ENCODE measurements around the gene S100A6. TPM values are rescaled to one million over a fixed set of nuclear protein-coding genes. Genes with fewer than 3 reads are reported as not detected.

S100A6 gene
- total RNA-seq, 1 donor from 2014 or later: 1,022 TPM

DNA sequence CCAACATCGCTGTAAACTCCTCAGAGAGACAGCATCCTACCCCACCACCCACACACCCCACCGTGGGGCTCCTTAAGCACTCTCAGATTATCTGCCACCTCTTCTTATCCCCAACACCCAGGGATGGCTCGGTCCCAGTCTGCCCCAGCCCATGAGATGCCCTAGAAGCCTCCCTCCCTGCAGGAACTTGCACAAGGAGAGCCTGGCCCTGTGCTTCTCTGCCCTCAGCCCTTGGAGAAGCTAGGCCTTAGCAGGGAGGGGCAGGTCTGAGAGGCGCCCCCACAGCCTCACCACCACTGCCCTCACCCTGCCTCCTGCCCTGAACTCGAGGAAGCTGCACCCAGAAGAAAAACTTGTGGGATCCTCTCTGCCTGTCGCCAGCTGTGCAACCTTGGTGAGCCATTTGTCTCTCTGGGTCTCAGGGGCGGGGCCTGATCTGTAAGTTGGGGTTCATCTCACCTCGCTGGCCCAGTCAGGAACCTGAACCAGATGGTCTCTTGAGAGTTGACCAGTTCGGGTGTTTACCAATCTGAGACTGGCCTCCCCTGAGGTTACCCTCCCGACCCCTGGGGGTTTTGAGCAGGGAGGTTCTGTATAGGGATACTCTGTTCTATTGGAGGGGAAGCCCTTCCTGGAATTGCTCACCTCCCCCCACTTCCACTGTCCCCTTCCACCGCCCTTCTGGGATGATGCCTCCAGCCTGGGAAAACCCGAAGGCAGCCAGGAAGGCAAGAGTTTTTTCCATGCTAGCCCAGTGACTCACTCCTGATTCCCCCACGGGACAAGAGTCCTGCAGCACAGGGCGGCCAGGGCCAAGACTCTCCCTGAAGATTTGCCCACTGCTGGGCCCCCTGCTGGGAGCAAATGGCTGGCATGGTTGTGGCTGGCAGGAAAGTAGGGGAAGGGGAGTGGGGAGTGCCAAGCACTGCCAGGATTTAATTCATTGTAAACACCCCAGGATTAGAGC lies 13.2 kb upstream of the S100A6 start, which contains the start of gene S100A3:
TSS of gene S100A3 (minus strand) at position 537 of the 967 bp plus-strand sequence. CDS start 773 bp downstream, outside the sequence.
- DNase-seq (ENCODE audit: low spot score) (peak; percentile 75), ATAC-seq (peak; percentile 31)
- intact Hi-C loops (cut with DNase I): no loop called here

DNA sequence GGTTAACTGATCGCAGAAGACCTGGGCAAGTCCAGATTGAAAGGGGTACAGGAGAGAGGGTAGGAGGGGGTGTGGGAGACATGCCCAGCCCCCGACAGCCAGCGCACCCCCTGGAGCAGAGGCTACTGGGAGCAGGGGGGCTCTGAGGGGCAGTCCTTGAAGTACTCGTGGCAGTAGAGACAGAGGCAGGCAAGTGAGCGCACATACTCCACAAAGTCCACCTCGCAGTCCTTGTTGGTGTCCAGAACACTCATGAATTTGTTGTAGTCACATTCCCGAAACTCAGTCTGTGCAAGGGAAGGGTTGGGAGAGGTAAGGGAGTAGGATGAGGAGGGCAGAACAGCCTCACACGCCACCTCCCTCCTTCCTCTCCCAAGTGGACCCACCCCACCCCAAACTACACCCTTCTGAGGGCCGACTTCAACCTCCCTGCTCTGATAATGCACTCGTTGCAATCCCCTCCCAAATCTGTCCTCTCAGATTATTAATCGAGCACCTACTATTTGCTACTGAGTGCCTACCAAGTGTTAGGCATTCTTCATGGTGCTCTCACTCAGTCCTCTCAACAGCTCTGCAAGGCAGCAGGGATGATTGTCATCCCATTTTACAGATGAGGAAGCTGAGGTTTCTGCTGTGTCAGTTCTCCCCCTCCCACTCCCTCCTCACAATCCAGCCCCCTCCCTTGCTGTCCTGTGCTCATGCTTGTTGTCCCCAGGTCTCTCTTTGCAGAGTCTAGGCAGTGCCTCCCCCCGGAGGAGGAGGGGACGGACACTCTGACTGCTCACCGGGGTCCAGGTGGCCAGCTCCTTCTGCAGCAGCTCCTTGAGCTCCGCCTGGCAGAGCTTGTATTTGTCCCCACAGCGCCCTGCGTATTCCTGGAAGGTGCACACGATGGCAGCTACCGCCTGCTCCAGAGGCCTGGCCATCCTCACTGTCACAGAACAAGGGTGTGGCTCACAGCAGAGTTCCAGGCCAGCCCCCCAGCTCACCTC lies 12.1 kb upstream of the S100A6 start:
- peak; percentile 56 for DNase-seq (ENCODE audit: low spot score)
- intact Hi-C loops (cut with DNase I): no loop called here

DNA sequence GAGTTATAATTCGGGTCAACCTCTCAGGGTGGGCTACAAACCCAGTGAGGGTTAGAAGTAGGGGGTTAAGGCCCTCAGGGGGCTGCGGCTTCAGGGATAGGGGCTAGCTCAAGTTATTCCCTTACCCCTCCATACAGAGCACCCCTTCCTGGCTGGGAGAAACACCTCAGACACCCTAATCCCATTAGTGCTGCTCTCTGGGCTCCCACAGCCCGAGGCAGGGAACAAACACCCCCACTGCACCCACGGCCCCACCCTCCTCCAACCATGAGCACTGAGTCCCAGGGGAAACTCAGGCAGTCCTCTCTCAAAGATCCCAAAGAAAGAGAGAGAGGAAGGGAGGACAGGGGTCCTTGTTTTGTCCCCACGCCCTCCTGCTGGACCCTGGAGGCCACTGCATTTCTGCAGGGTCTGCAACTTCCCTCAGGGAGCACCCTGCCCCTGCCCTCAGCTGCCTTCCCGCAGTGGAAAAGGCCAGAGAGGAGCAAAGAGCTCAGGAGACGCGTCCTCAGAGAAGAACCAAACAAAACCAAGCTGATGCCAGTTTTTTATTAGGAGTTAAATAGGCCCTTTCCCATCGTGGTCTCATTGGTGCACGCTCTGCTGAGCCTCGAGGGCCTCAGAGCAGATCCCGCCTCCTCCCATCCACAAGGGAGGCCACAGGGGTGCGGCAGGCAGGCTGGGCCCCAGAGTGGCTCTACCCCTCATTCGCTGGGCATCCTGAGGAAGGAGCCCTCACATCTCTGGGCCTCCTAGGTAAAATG lies 11.2 kb upstream of the S100A6 start:
- DNase-seq (ENCODE audit: low spot score) (no peak), ATAC-seq (no peak)
- intact Hi-C loops (cut with DNase I): no loop called here

More for the DNA sequence above, 12.1 kb upstream of the S100A6 start:
- no peak for ATAC-seq

DNA sequence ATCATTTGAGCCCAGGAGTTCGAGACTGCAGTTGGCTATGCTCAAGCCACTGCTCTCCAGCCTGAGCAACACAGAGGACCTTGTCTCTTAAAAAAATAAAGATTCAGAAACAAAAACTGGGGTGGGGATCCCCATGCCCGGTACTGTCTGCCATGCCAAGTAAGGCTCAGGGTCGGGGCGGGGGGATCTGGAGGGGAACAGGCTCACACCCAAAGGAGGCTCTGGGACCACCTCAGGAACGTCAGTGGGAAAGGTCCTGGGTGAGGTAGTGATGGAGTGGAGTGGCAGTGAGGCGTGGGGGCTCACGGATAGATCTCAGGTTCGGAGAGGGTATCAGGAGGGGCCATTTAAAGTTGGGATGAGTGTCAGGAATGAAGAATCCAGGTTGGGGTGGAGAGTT lies 10.6 kb upstream of the S100A6 start:
- ATAC-seq (no peak), DNase-seq (ENCODE audit: low spot score) (no peak)
- intact Hi-C loops (cut with DNase I): no loop called here

DNA sequence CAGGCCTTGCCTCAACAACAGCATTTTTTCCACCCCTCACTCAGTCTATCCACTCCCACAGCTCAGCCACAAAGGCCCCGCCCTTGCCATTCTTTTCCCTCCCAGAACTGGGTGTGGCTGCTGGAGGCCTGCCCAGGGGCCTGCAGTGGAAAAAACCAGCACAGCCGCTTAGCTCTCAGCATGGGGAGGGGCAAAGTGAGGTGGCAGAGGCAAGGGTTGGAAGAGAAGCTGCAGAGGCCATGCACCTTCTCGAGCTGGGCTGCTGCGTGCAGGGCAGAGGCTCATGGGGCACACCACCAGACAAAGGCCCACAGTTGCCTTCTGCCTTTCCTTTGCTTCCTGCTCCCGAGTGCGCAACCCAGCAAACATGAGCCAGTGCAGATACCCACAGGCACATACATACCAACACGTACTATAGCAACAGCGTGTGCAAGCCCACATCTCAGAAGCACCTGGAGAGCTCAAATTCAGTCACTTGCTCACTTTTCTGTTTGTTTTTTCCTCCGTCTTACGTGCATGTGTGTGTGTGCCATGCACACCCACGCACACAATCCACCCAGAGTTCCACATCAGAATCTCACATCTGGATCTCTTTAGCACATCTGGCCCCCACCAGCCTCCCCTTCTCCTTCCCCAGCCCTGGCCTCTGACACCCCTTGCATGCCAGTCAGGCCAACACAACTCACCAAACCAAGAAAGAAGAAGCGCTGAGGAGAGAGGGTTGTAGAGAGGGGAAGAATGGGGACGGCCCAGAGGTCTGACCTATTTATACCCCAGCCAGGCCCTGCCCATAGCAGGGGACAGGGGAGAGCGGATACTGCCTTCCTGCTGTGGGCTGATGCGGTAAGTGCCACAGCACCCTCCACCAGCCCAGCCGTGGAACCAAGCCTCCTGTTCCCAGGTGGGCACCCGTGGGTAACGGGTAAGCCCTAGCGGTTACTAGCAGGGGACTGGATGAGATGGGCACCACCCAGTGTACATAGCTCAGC lies 9.6 kb upstream of the S100A6 start, which contains the start of gene S100A4:
TSS of gene S100A4 (minus strand) at position 740 of the 989 bp plus-strand sequence. CDS start 1,012 bp downstream, outside the sequence.
- intact Hi-C loops (cut with DNase I): no loop called here
- peak; percentile 94 for ATAC-seq
- DNase-seq (ENCODE audit: low spot score): peak; percentile 96

DNA sequence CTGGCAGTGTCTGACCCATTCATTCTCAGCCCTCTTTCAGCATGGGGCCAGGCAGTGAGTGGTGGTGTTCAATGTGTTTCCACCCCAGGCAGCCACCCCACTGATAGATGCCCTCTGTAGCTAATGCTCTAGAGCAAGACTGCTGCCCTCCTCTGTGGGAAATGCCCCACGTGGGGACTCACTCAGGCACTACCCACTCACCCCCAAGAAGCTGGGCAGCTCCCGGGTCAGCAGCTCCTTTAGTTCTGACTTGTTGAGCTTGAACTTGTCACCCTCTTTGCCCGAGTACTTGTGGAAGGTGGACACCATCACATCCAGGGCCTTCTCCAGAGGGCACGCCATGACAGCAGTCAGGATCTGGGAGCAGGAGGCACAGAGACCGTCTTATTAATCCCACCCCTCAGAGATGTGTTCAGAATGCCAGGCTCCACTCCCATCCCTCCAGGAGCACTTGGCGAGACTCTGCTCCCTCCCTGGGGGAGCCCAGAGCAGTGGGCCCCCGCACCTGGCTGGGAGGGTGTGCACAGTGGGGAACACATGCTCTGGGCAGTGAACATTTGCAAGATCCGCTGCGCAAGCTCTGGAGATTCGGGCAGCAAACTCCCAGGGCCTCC lies 8.8 kb upstream of the S100A6 start:
- ATAC-seq (no peak), DNase-seq (ENCODE audit: low spot score) (no peak)
- intact Hi-C loops (cut with DNase I): no loop called here

DNA sequence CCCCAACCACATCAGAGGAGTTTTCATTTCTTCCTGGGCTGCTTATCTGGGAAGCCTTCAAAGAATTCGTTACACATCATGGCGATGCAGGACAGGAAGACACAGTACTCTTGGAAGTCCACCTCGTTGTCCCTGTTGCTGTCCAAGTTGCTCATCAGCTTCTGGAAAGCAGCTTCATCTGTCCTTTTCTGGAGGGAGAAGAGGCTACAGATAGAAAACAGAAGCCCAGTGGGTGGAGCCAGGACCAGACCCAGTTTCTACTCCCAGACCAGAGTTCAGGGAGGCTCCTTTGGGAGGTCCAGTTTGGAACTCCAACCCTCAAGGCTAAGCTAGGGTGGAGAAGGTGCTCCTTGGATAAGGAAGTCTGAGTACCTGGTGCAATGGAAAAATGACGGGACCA lies 7.9 kb upstream of the S100A6 start:
- no peak for ATAC-seq
- peak; percentile 51 for DNase-seq (ENCODE audit: low spot score)
- intact Hi-C loops (cut with DNase I): no loop called here

DNA sequence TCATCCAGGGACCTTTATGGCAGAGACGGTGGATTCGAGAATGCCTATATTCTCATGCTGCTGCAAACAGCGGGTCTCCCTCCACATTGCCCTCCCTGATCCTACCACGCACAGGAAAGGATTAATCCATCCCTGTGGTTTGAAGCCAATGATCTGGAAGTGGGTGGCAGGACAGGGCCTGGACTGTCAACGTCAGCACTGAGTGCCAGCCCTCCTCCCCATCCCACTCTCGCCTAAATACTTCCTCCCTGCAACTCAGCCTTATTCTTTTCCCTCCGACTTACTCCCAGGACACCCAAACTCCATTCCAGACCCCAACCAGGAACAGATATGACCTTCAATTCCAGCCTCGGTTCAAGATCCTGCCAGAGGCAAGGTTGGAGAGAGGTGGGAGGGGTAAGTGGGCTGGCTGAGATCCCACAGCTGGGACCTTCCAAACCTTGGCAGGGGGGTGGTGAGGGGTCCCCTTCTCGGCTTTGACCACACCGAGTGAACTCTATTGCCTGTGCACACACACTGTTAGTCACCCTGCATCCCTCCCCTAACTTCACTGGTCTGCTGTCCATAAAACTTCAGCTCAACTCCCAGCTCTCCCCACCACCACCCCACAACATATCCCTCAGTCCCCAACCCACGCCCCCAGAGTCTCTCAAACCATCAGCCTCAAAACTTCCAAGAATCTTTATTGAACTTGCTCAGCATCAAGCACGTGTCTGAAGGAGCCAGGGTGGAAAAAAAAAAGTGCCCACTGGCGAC lies 7.3 kb upstream of the S100A6 start:
- intact Hi-C loops (cut with DNase I): no loop called here
- DNase-seq (ENCODE audit: low spot score) (peak; percentile 57), ATAC-seq (no peak)

DNA sequence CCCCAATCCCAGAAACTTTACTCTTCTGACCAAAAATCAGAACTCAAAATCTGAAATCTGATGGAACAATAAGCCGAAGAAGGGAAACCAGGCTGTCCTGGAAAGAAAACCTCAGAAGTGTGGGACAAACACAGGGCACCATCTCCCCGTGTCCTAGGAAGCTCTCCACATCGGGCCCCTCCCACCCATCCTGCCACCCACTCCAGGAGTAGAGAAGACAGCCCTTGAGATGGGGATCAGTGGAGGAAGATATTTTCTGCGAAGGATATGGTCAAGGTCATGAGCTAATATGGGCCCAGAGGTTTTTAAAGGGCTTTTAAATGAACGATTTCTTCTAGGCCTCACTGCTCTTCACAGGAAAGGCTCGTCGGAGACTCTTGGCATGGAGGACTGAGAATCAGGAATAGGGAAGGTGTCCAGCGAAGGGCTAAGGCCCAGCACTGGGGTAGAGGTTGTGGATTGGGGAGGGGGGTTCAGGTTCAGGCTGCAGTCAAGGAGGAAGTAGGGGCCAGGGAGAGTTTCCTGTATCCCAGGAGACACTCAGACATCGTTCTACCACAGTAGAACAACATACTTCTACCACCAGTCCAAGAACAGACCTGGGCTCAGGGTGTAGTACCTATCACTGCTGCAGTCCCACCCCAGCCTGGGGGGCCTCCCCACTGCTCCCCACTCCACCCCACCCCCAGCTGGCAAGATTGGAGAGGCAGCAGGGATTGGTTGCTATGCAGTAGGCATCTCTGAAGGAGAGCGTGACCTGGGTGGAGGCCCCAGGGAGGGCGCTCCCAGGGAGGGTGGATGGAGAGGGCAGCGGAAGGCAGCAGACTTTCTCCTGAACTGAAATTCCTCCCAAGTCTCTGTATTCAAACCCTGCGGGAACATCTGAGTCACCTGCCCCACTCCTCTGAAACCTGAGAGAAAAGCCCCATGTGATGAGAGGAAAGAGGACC lies 6.1 kb upstream of the S100A6 start:
- no peak for ATAC-seq
- intact Hi-C loops (cut with DNase I): no loop called here
- DNase-seq (ENCODE audit: low spot score): no peak

DNA sequence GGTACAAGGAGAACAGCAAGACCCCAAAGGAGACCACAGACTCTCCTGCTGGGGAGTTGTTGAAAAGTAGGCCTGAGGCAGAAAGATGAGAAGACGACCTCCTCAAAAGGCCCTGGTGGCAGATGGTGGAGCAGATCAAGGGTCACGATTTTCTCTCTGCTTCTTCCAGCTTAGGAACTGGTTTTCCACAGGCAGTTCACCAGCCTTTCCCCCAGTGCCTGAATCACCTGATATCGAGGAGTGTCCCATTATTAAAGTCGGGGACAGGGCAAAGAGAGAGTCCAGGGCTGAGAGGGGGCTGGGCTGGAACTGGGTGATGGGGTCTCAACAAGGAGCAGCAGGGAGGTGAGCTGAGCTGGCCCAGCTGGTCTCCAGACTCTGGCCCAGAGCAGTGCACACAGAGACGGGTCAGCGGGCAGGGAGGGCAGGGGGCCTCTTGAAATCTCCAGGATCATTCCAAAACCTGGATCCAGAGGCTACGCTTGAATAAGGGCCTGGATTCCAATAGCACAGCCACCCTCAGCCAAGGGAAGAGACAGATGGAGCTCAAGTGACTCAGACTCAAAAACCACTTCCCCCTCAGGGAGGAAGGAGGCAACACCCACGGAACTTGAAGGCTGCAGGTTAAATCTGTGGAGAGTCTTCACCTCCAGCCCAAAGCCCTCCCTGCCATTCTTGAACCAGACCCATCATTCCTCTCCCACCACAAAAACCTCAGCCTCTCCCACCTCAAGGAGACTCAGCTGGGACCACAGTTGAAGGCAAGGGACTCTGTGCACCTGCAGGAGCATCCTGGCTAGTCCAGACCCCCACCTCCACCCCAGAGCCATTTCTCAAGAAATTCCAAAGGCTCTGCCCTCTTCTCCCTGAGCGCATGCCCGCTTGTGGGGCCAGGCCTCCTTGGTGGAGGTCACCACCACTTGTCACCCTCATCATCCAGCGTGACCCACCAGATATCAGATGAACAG lies 4.9 kb upstream of the S100A6 start, which contains the start of gene S100A5:
TSS of gene S100A5 (minus strand) at position 541 of the 968 bp plus-strand sequence. CDS start 743 bp downstream, outside the sequence.
- ATAC-seq (no peak), DNase-seq (ENCODE audit: low spot score) (no peak)
- intact Hi-C loops (cut with DNase I): no loop called here

DNA sequence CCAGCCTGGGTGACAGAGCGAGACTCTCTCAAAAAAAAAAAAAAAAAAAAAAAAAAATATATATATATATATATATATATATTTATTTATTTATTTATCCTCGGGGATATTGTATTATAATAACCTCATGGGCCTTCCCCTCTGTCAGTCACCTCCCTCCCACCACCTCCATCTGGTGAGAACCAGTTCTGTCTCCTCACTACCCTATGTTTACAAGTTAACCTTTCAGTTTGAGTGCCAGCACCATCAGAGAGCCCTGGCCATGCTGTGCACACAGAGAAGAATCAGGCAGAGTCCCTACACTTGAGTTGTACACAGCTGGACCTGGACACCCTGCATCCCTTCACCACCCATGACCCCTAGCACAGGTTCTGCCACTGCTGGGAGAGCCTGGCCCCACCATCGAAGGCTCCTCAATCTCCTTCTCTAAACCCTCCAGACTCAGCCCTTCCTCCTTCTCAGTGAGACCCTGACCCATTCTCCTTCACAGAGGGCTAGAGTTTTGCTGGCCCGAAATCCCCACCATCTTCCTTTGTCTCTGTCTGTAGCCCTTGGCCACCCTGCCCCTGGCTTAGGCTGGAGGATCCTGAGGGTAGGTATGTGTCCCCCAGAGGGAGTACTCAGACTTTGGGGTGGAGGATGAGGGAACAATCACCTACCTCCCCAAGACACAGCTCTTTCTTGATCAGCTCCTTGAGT lies 3.8 kb upstream of the S100A6 start:
- DNase-seq (ENCODE audit: low spot score) (peak; percentile 31), ATAC-seq (no peak)
- intact Hi-C loops (cut with DNase I): no loop called here

DNA sequence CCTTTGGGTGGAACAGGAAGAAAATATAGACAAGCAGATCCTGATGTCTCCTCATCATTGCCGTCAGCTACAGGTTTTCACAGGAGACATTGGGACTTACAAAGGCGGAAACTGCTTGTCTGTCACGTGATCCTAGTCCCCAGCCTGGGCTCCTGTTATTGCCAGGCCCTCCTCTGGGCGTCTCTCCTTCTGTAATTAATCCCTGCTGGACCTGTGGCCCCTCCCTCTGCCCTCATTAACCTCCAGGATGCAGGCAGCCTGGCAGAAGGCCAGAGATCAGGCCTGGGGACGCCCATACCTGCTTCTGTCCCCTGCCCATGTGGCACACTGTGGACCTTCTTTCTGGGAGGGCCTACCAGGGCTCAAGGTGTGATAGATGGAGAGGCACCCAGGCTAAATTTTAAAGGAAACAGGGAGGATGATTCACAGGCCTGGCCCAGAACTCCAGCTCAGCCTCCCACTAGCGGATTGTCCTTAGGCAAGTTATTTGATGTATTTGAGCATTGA lies 2.6 kb upstream of the S100A6 start:
- intact Hi-C loops (cut with DNase I): no loop called here
- DNase-seq (ENCODE audit: low spot score) (no peak), ATAC-seq (no peak)

DNA sequence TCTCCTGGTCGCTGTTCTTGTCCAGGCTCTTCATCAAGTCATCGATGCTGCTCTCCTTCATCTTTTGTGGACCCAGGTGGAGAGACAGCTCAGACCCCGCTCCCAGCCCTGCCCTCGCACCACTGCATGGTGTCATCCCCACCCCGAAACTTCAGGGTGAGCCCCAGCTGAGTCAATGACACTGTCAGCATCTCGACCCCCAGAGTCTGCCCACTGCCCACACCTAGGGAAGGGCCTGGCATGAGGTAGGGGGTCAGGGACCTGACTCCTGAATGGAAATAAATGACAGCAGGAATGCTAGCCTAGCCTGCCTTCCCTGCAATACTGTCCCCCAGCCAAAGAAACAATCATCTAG lies 1.6 kb upstream of the S100A6 start:
- no peak for ATAC-seq
- DNase-seq (ENCODE audit: low spot score): peak; percentile 58
- intact Hi-C loops (cut with DNase I): no loop called here
